Colonic mucosa (tissue), 4 donors: ENCODE results near the gene GRAP2. TPM values are rescaled to one million over a fixed set of nuclear protein-coding genes. Genes with fewer than 3 reads are reported as not detected.
A peak's percentile ranks its signal among the peaks of the same experiment; 100 is the strongest.

Source experiments
- DNase-seq: peaks from one replicate; pipeline ENCODE4 v3.0.0-alpha.2; 2020
- H3K27ac ChIP-seq: fragments of 200-600 bp; one replicate; pipeline ENCODE4 v1.8.0; 2021
- H3K27me3 ChIP-seq: fragments of 200-600 bp; one replicate; pipeline ENCODE4 v1.8.0; 2021
- H3K36me3 ChIP-seq: fragments of 200-600 bp; one replicate; pipeline ENCODE4 v1.8.0; 2021
- H3K4me1 ChIP-seq: fragments of 200-600 bp; one replicate; pipeline ENCODE4 v1.8.0; 2021; ENCODE audit warnings: mild to moderate bottlenecking
- H3K4me3 ChIP-seq: fragments of 200-600 bp; one replicate; pipeline ENCODE4 v1.8.0; 2021
- H3K9ac ChIP-seq, 2 donors: one replicate each; pipeline ENCODE4 v1.7.0; 2013; ENCODE audit warnings: control low read depth in 2 of 2, low read depth in 2 of 2, low read length in 2 of 2
- H3K9me3 ChIP-seq: fragments of 200-600 bp; one replicate; pipeline ENCODE4 v1.8.0; 2021
- CTCF ChIP-seq: fragments of 200-600 bp; IDR thresholded peaks from one replicate; pipeline ENCODE4 v1.8.0; 2022; ENCODE audit warnings: antibody characterized with exemption, mild to moderate bottlenecking
- intact Hi-C: fragments of 100-400 bp; cut with DNase I; formaldehyde crosslinking; loops from one replicate; pipeline ENCODE4 v1.14.1; 2022
- total RNA-seq, 2 donors: library from RNA; stranded (reverse); fragmentation: NEBNext Ultra II Directional in 1 of 2; extraction: Animal tissue kit (Norgen Biotek cat#: 25700) in 1 of 2; gene quantifications; one replicate each; pipeline ENCODE4 v1.2.1, GENCODE V29; 2021
- donor health status: healthy.
- donor health status: DM: no; HTN: no; CAD: no.
- donor health status: DM: no; HTN: no; CAD: no.

The GRAP2 gene
- total RNA-seq, 2 donors from 2014 or later = 2.1 to 4.2 TPM

- Histone ChIP-seq H3K9me3 (no peaks in the 10 kb centered on the region), H3K27ac (no peak overlapping the region), H3K9ac (no peak overlapping the region), H3K4me1 (peaks cover 5% of the 10 kb centered on the region), H3K27me3 (no peaks in the 10 kb centered on the region), H3K4me3 (no peak overlapping the region), H3K36me3 (no peaks in the 10 kb centered on the region)
- intact Hi-C loops = no loop called here
- DNase-seq = no peak
- TF ChIP-seq CTCF = no peak
These were observed 109.9 kb downstream of the GRAP2 start for GRCh38 chr22:40010746-40011145.

- Histone ChIP-seq H3K27me3 (no peaks in the 10 kb centered on the region), H3K36me3 (no peaks in the 10 kb centered on the region), H3K9ac (peak overlapping the region in 1 of 2 donors; percentile 63), H3K9me3 (no peaks in the 10 kb centered on the region), H3K27ac (peak overlapping the region; percentile 64), H3K4me1 (peaks cover 6% of the 10 kb centered on the region), H3K4me3 (no peak overlapping the region)
- intact Hi-C loops = no loop called here
- DNase-seq = peak; percentile 76
- no peak for TF ChIP-seq CTCF
These were observed 113.9 kb downstream of the GRAP2 start for GRCh38 chr22:40014667-40015248.

- no peaks in the 10 kb centered on the region for H3K27me3 ChIP-seq
- no peak for DNase-seq
- no peaks in the 10 kb centered on the region for H3K9me3 ChIP-seq
- H3K9ac ChIP-seq = peak overlapping the region in 1 of 2 donors; percentile 63
- no peak for TF ChIP-seq CTCF
- no peaks in the 10 kb centered on the region for H3K36me3 ChIP-seq
- H3K27ac ChIP-seq = peak overlapping the region; percentile 64
- peaks cover 6% of the 10 kb centered on the region for H3K4me1 ChIP-seq
- no peak overlapping the region for H3K4me3 ChIP-seq
- intact Hi-C loops = no loop called here
These were observed 114.6 kb downstream of the GRAP2 start for GRCh38 chr22:40015358-40015976.

GRCh38 chr22:40018051-40018450, 117.2 kb downstream of the GRAP2 start:
- DNase-seq = no peak
- Histone ChIP-seq H3K9ac (no peak overlapping the region), H3K4me3 (no peak overlapping the region), H3K36me3 (no peaks in the 10 kb centered on the region), H3K9me3 (no peaks in the 10 kb centered on the region), H3K27ac (no peak overlapping the region), H3K4me1 (peaks cover 6% of the 10 kb centered on the region), H3K27me3 (no peaks in the 10 kb centered on the region)
- TF ChIP-seq CTCF = no peak
- intact Hi-C loops = no loop called here

- no peaks in the 10 kb centered on the region for H3K27me3 ChIP-seq
- no peak overlapping the region for H3K9ac ChIP-seq
- H3K4me3 ChIP-seq = no peak overlapping the region
- no peaks in the 10 kb centered on the region for H3K9me3 ChIP-seq
- no peak for TF ChIP-seq CTCF
- DNase-seq = no peak
- H3K27ac ChIP-seq = no peak overlapping the region
- intact Hi-C loops = no loop called here
- H3K4me1 ChIP-seq = peaks cover 6% of the 10 kb centered on the region
- no peaks in the 10 kb centered on the region for H3K36me3 ChIP-seq
These were observed 118.2 kb downstream of the GRAP2 start for GRCh38 chr22:40019100-40019499.
